Stimulated activated memory B cell treated with anti-CD40 and anti-IgM and Interleukin-4, amounts not matched to agents 10 μg/mL and 1 μg/mL and 100 μg/mL, for 72 hours (primary cell): ENCODE results near the gene GPRIN3.
"Not testable (repeated sequence)": the region's sequence is repeated elsewhere in the genome, so short reads cannot be mapped to it uniquely, and the experiment has no call there.

Experiments used
- ATAC-seq: fragments of 150-1000 bp; cut with Tn5 transposase; 2 replicates; pipeline ENCODE4 v1.10.0; 2021
- H3K27ac Mint-ChIP-seq: one replicate; pipeline ENCODE4 v1.8.0; 2022; ENCODE audit warnings: mild to moderate bottlenecking, mixed read lengths
- H3K27me3 Mint-ChIP-seq: one replicate; pipeline ENCODE4 v1.8.0; 2022; ENCODE audit warnings: mixed read lengths
- H3K36me3 Mint-ChIP-seq: one replicate; pipeline ENCODE4 v1.8.0; 2022; ENCODE audit warnings: mixed read lengths
- H3K4me1 Mint-ChIP-seq: one replicate; pipeline ENCODE4 v1.8.0; 2022; ENCODE audit warnings: mixed read lengths
- H3K4me3 Mint-ChIP-seq: one replicate; pipeline ENCODE4 v1.8.0; 2022; ENCODE audit warnings: mild to moderate bottlenecking, moderate library complexity, mixed read lengths
- H3K9me3 Mint-ChIP-seq: one replicate; pipeline ENCODE4 v1.8.0; 2022; ENCODE audit warnings: mixed read lengths

Gene GPRIN3

DNA sequence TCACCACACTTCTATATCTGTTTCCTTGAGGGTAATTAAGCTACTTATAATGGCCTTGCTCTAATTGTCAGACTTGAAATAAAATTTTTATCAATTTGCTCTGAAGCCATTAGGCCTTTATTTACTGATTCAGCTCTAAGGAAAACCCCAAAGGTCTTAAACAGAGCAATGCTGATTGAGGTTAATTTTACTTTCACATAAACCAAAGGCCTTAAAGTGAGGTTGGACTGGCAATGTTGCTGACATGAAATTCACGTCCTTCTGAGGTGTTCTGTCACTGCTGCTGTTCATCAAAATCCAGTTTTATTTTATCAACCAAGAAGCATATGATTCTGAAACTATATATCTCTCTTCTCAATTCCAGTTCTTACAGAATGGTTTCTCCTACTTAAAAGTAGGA, 21.7 kb upstream of the GPRIN3 start:
- Mint-ChIP-seq H3K4me1 (peaks cover 24% of the 10 kb centered on the region), H3K27me3 (no peaks in the 10 kb centered on the region), H3K36me3 (no peaks in the 10 kb centered on the region), H3K27ac (no peak overlapping the region), H3K9me3 (no peaks in the 10 kb centered on the region), H3K4me3 (no peak overlapping the region)
- ATAC-seq, result no peak

DNA sequence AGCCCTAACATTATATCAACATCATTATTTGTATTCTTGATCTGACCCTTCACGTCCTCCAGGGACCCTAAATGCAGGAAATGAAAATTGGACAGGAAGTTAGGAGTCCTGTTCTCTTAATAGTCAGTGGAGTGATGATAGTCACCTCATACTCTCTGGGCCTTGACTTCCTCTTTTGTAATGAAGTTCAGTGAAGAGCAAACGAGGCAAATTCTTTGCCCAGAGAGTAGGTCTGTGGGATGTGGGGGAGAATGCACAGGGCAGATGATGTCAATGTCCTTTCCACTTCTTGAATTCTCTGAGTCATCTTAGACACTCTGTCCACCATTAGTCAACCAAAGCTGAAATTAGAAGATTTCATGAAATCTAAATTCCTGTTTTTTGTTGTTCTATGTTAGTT, 17.1 kb upstream of the GPRIN3 start:
- H3K27me3 Mint-ChIP-seq, result no peaks in the 10 kb centered on the region
- peaks cover 27% of the 10 kb centered on the region for H3K4me1 Mint-ChIP-seq
- ATAC-seq, result peak; percentile 100
- peak overlapping the region; percentile 52 for H3K27ac Mint-ChIP-seq
- H3K9me3 Mint-ChIP-seq, result peaks cover 2% of the 10 kb centered on the region
- H3K4me3 Mint-ChIP-seq, result no peak overlapping the region
- no peaks in the 10 kb centered on the region for H3K36me3 Mint-ChIP-seq

DNA sequence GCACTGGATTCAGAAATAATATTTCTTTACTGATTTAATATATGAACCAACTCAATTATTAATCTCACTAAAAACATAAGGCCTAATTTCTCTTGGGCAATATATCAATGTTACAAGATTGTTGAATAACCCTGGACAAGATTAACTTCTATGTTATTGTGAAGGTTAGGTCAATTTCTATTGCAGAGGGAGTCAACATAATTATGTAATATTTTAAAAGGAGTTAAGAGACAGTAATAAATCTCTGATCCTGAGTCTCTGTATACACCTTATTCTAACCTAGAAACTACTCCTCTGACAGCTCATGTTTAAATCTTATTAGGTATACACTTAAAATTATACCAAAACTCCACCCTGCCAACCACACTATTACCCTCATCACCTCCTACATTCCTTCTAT, 15.1 kb upstream of the GPRIN3 start:
- Mint-ChIP-seq H3K4me3 (no peak overlapping the region), H3K27ac (peak overlapping the region; percentile 40), H3K4me1 (peaks cover 42% of the 10 kb centered on the region), H3K27me3 (no peaks in the 10 kb centered on the region), H3K36me3 (no peaks in the 10 kb centered on the region), H3K9me3 (peaks cover 4% of the 10 kb centered on the region)
- ATAC-seq, result no peak

GRCh38 chr4:89319756-89320155, 12.2 kb upstream of the GPRIN3 start:
- Mint-ChIP-seq H3K9me3 (peaks cover 4% of the 10 kb centered on the region), H3K27me3 (no peaks in the 10 kb centered on the region), H3K36me3 (no peaks in the 10 kb centered on the region), H3K4me3 (no peak overlapping the region), H3K27ac (no peak overlapping the region), H3K4me1 (peaks cover 56% of the 10 kb centered on the region)
- no peak for ATAC-seq

DNA sequence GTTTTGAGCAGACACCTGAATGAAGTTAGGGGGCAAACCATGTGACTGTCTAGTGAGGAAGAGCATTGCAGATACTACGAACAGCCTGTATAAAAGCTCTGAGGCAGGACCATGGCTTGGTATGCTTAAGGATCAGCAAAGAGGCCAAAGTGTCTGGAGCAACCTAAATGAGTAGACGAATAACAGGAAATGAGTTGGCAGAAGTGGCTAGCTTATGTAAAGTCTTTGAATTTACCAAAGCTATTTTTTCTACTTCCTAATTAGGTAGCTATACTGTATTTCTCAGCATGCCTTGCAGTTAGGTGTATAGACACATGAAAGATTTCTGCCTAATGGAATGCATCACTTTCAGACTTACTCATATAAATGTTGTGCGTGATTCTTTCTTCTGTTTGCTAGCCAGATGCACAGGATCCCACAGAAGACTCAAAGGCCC, 9.3 kb upstream of the GPRIN3 start:
- H3K36me3 Mint-ChIP-seq, result no peaks in the 10 kb centered on the region
- no peaks in the 10 kb centered on the region for H3K27me3 Mint-ChIP-seq
- peak; percentile 90 for ATAC-seq
- no peak overlapping the region for H3K4me3 Mint-ChIP-seq
- H3K27ac Mint-ChIP-seq, result peak overlapping the region; percentile 79
- H3K9me3 Mint-ChIP-seq, result peaks cover 4% of the 10 kb centered on the region
- H3K4me1 Mint-ChIP-seq, result peaks cover 37% of the 10 kb centered on the region

DNA sequence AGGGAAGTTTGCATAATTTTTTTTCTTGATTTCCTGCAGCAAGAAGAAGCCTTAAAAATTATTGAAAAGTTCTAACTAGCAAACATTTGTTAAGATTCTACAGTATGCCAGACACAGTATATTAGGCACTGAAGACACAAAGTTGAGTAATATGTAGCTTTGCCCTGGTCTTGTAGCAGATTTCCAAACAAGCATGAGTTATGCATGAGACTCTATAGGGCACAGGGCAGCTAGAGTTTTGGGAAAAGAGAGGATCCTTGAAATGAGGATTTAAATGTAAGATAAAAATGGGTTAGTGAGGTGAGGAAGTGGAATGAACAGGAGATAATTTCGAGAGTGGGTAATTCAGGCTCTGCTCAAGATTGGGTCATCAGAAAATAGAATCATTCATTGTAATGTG, 8.6 kb upstream of the GPRIN3 start:
- Mint-ChIP-seq H3K9me3 (peaks cover 4% of the 10 kb centered on the region), H3K36me3 (no peaks in the 10 kb centered on the region), H3K27ac (peak overlapping the region; percentile 79), H3K4me3 (peak overlapping the region; percentile 57), H3K4me1 (peaks cover 37% of the 10 kb centered on the region), H3K27me3 (no peaks in the 10 kb centered on the region)
- ATAC-seq, result no peak

DNA sequence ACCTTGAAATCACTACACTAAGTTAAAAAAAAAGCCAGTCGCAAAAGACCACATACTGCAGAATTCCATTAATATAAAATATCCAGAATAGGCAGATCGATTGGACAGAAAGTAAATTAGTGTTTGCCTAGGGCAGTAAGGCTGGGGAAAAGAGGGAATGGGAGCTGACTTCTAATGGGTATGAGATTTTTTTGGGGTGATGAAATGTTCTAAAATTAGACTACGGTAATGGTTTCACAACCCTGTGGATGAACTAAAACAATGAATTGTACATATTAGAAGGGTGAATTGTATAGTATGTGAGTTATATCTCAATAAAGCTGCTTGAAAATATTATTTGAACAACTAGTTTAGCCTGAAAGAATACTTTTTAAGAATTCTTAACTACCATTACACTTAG, 6.7 kb upstream of the GPRIN3 start:
- H3K4me1 Mint-ChIP-seq, result peaks cover 31% of the 10 kb centered on the region
- H3K27me3 Mint-ChIP-seq, result no peaks in the 10 kb centered on the region
- ATAC-seq, result no peak
- H3K4me3 Mint-ChIP-seq, result no peak overlapping the region
- H3K9me3 Mint-ChIP-seq, result no peaks in the 10 kb centered on the region
- H3K27ac Mint-ChIP-seq, result no peak overlapping the region
- no peaks in the 10 kb centered on the region for H3K36me3 Mint-ChIP-seq

GRCh38 chr4:89312066-89312465, 4.5 kb upstream of the GPRIN3 start:
- Mint-ChIP-seq H3K9me3 (no peaks in the 10 kb centered on the region), H3K4me1 (peaks cover 24% of the 10 kb centered on the region), H3K4me3 (no peak overlapping the region), H3K27me3 (peaks cover 3% of the 10 kb centered on the region), H3K27ac (no peak overlapping the region), H3K36me3 (no peaks in the 10 kb centered on the region)
- ATAC-seq, result no peak

- H3K36me3 Mint-ChIP-seq, result no peaks in the 10 kb centered on the region
- H3K27me3 Mint-ChIP-seq, result peaks cover 9% of the 10 kb centered on the region
- ATAC-seq, result no peak
- H3K4me1 Mint-ChIP-seq, result peaks cover 24% of the 10 kb centered on the region
- no peak overlapping the region for H3K27ac Mint-ChIP-seq
- H3K4me3 Mint-ChIP-seq, result no peak overlapping the region
- no peaks in the 10 kb centered on the region for H3K9me3 Mint-ChIP-seq
Measured at GRCh38 chr4:89311433-89311832, 3.8 kb upstream of the GPRIN3 start.

- not testable (repeated sequence) for H3K36me3 Mint-ChIP-seq, H3K27ac Mint-ChIP-seq, ATAC-seq, H3K27me3 Mint-ChIP-seq, H3K4me3 Mint-ChIP-seq, H3K9me3 Mint-ChIP-seq
- peaks cover 25% of the 10 kb centered on the region for H3K4me1 Mint-ChIP-seq
Measured at GRCh38 chr4:89309154-89309553, 1.6 kb upstream of the GPRIN3 start.

DNA sequence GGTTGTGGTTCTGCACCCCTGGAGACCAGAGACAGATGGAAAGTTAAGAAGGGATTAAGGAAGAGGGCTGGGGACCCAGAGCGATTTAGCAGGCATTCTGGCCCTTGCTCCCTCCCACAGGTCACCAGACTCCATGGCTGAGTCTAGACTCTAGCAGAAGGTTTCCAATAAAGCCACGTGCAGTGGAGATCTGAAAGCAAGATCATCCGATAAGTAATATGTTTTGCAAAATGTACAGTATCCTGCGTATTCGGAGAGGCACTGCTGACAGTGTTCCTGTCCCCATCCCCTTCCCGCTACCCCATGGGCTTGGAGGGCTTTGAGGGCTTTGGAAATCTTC, 531 bp upstream of the GPRIN3 start:
- ATAC-seq, result peak; percentile 37
- Mint-ChIP-seq H3K4me3 (peak overlapping the region; percentile 86), H3K4me1 (peaks cover 31% of the 10 kb centered on the region), H3K9me3 (no peaks in the 10 kb centered on the region), H3K36me3 (no peaks in the 10 kb centered on the region), H3K27ac (peak overlapping the region; percentile 62), H3K27me3 (peaks cover 10% of the 10 kb centered on the region)

DNA sequence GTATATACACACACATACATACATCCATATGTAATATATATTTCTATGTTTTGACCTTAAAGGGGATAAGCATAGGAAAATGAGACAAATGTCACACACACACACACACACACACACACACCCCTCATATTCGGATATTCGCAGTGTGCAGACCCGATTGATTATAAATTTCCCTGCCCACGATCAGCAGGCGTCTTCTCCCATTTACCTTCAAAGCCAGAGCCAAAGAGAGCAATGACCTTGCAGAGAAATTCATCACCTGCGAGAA, 488 bp downstream of the GPRIN3 start:
- H3K36me3 Mint-ChIP-seq, result no peaks in the 10 kb centered on the region
- peaks cover 31% of the 10 kb centered on the region for H3K4me1 Mint-ChIP-seq
- H3K27ac Mint-ChIP-seq, result peak overlapping the region; percentile 62
- ATAC-seq, result no peak
- H3K27me3 Mint-ChIP-seq, result peaks cover 10% of the 10 kb centered on the region
- H3K4me3 Mint-ChIP-seq, result peak overlapping the region; percentile 86
- H3K9me3 Mint-ChIP-seq, result no peaks in the 10 kb centered on the region

GRCh38 chr4:89306486-89307177, 968 bp downstream of the GPRIN3 start:
- no peaks in the 10 kb centered on the region for H3K36me3 Mint-ChIP-seq
- peak overlapping the region; percentile 86 for H3K4me3 Mint-ChIP-seq
- no peak for ATAC-seq
- peaks cover 10% of the 10 kb centered on the region for H3K27me3 Mint-ChIP-seq
- H3K9me3 Mint-ChIP-seq, result no peaks in the 10 kb centered on the region
- H3K4me1 Mint-ChIP-seq, result peaks cover 31% of the 10 kb centered on the region
- H3K27ac Mint-ChIP-seq, result peak overlapping the region; percentile 62

DNA sequence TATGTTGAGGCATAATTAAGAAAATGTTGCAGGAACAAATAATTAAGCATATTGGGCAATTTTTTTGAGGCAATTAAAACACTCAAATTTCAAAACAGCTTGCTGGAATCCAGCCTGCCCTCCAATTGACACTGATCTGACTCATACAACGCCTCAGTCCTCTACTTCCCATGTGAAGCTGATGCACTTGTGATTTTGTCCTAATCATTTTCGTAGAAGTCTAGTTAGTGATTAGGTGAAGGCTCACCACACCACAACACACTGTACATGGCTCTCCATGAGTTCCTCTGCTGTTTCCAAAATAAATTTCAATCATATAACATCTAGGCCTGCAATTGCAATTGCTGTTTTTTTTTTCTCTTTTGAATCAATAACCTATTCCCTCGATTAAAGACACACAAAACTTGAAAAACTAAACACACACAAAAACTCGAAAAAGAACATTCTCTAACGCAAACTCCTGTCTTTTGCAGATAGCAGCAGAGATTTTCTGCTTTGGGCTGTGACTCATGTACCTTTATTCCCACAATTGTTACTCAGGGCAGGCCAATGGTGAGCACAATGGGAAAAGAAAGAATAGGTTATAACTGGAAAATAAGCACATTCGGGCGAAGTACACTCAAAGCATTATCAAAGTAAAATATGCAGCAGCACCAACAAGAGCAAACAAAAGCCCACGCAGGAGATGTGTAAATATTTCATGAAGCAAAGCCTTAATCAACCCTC, 1.7 kb downstream of the GPRIN3 start:
- peaks cover 31% of the 10 kb centered on the region for H3K4me1 Mint-ChIP-seq
- H3K27me3 Mint-ChIP-seq, result peaks cover 10% of the 10 kb centered on the region
- ATAC-seq, result no peak
- no peaks in the 10 kb centered on the region for H3K36me3 Mint-ChIP-seq
- H3K4me3 Mint-ChIP-seq, result no peak overlapping the region
- no peak overlapping the region for H3K27ac Mint-ChIP-seq
- no peaks in the 10 kb centered on the region for H3K9me3 Mint-ChIP-seq

DNA sequence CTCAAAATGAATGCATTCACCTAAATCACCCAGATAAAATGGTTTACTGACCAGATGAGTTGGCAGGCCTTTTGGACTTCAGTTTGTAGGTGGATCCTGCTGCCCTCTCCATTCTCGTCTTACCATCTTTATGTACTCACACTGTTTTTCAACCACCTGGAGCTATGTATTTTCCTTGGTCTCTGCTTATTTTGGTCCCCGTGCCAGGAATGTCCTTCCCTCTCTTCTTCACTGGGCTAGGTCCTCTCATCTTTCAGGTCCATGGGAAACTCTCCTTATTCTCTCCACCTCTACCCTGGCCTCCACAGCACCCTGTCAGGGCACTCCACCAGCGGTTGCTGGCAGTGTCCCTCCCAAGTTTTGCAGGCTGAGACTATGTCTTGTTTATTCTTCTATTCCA, 2.6 kb downstream of the GPRIN3 start:
- H3K4me1 Mint-ChIP-seq, result peaks cover 31% of the 10 kb centered on the region
- H3K9me3 Mint-ChIP-seq, result no peaks in the 10 kb centered on the region
- H3K27me3 Mint-ChIP-seq, result peaks cover 10% of the 10 kb centered on the region
- H3K36me3 Mint-ChIP-seq, result no peaks in the 10 kb centered on the region
- no peak overlapping the region for H3K4me3 Mint-ChIP-seq
- no peak overlapping the region for H3K27ac Mint-ChIP-seq
- no peak for ATAC-seq

- no peak overlapping the region for H3K27ac Mint-ChIP-seq
- H3K4me1 Mint-ChIP-seq, result peaks cover 38% of the 10 kb centered on the region
Measured at GRCh38 chr4:89303814-89304388, 3.7 kb downstream of the GPRIN3 start.

More at GRCh38 chr4:89303814-89304388, 3.7 kb downstream of the GPRIN3 start:
- H3K9me3 Mint-ChIP-seq, result no peaks in the 10 kb centered on the region
- peaks cover 10% of the 10 kb centered on the region for H3K27me3 Mint-ChIP-seq
- H3K4me3 Mint-ChIP-seq, result no peak overlapping the region
- H3K36me3 Mint-ChIP-seq, result no peaks in the 10 kb centered on the region
- no peak for ATAC-seq
